ENCODE measurements around the gene ELAPOR1.

The ELAPOR1 gene

GRCh38 chr1:109094871-109095270 lies 19.0 kb upstream of the ELAPOR1 start:
- DNase-seq (ENCODE audit: low spot score) = no peak

- no peak for DNase-seq (ENCODE audit: low spot score)
Observed at GRCh38 chr1:109095631-109096030, 18.3 kb upstream of the ELAPOR1 start.

GRCh38 chr1:109096120-109096519 lies 17.8 kb upstream of the ELAPOR1 start:
- DNase-seq (ENCODE audit: low spot score) = no peak

- peak; percentile 92 for DNase-seq (ENCODE audit: low spot score)
Observed at GRCh38 chr1:109099938-109100773, 13.8 kb upstream of the ELAPOR1 start.

- DNase-seq (ENCODE audit: low spot score) = no peak
Observed at GRCh38 chr1:109104364-109105151, 9.4 kb upstream of the ELAPOR1 start.

GRCh38 chr1:109105881-109106280 lies 8.0 kb upstream of the ELAPOR1 start:
- no peak for DNase-seq (ENCODE audit: low spot score)

- DNase-seq (ENCODE audit: low spot score) = no peak
Observed at GRCh38 chr1:109107785-109108184, 6.1 kb upstream of the ELAPOR1 start.

GRCh38 chr1:109109906-109110305 lies 4.0 kb upstream of the ELAPOR1 start:
- DNase-seq (ENCODE audit: low spot score) = no peak

- no peak for DNase-seq (ENCODE audit: low spot score)
Observed at GRCh38 chr1:109111386-109112055, 2.4 kb upstream of the ELAPOR1 start.

- no peak for DNase-seq (ENCODE audit: low spot score)
Observed at GRCh38 chr1:109112056-109112651, 1.8 kb upstream of the ELAPOR1 start.

GRCh38 chr1:109112652-109113285 lies 1.1 kb upstream of the ELAPOR1 start:
- peak; percentile 91 for DNase-seq (ENCODE audit: low spot score)

GRCh38 chr1:109114342-109114674 lies 393 bp downstream of the ELAPOR1 start:
- peak; percentile 28 for DNase-seq (ENCODE audit: low spot score)

- no peak for DNase-seq (ENCODE audit: low spot score)
Observed at GRCh38 chr1:109115685-109116084, 1.8 kb downstream of the ELAPOR1 start.

- DNase-seq (ENCODE audit: low spot score) = no peak
Observed at GRCh38 chr1:109116286-109116685, 2.4 kb downstream of the ELAPOR1 start.

- no peak for DNase-seq (ENCODE audit: low spot score)
Observed at GRCh38 chr1:109118089-109118488, 4.2 kb downstream of the ELAPOR1 start.

- no peak for DNase-seq (ENCODE audit: low spot score)
Observed at GRCh38 chr1:109120356-109120755, 6.4 kb downstream of the ELAPOR1 start.

GRCh38 chr1:109131059-109131458 lies 17.1 kb downstream of the ELAPOR1 start:
- no peak for DNase-seq (ENCODE audit: low spot score)

GRCh38 chr1:109131800-109132199 lies 17.9 kb downstream of the ELAPOR1 start:
- DNase-seq (ENCODE audit: low spot score) = no peak

GRCh38 chr1:109133002-109133706 lies 19.2 kb downstream of the ELAPOR1 start:
- no peak for DNase-seq (ENCODE audit: low spot score)

GRCh38 chr1:109133815-109134214 lies 19.9 kb downstream of the ELAPOR1 start:
- no peak for DNase-seq (ENCODE audit: low spot score)

- no peak for DNase-seq (ENCODE audit: low spot score)
Observed at GRCh38 chr1:109134423-109134822, 20.5 kb downstream of the ELAPOR1 start.

All from iPS-NIHi11 (cell line).